Loucy (cell line): Measurements from ENCODE around the gene SETBP1.

Experiments used
- H2AFZ ChIP-seq: fragments of 200-600 bp; sonication (generic); 2 replicates; pipeline ENCODE4 v1.6.0; 2016; ENCODE audit warnings: antibody characterized with exemption, mild to moderate bottlenecking, low read length, moderate library complexity
- H3F3A ChIP-seq: fragments of 200-600 bp; 2 replicates; pipeline ENCODE4 v1.6.0; 2016; ENCODE audit warnings: antibody characterized with exemption, low read depth, mild to moderate bottlenecking
- H3K27me3 ChIP-seq: fragments of 200-600 bp; sonication (generic); 2 replicates; pipeline ENCODE4 v1.6.1; 2014; ENCODE audit warnings: low read length, mild to moderate bottlenecking; ENCODE audit not compliant: insufficient read depth, poor library complexity, severe bottlenecking
- H3K36me3 ChIP-seq: fragments of 200-600 bp; sonication (generic); 2 replicates; pipeline ENCODE4 v1.6.1; 2016; ENCODE audit warnings: low read length; ENCODE audit not compliant: insufficient read depth
- H3K4me1 ChIP-seq: fragments of 200-600 bp; sonication (generic); 2 replicates; pipeline ENCODE4 v1.5.1; 2014; ENCODE audit warnings: low read length, mild to moderate bottlenecking; ENCODE audit not compliant: insufficient read depth, poor library complexity, severe bottlenecking
- H3K4me2 ChIP-seq: fragments of 200-600 bp; sonication (generic); 2 replicates; pipeline ENCODE4 v1.6.0; 2014; ENCODE audit warnings: antibody characterized with exemption, low read length, low read depth, mild to moderate bottlenecking; ENCODE audit not compliant: poor library complexity, severe bottlenecking
- H3K4me3 ChIP-seq: fragments of 200-600 bp; sonication (generic); 2 replicates; pipeline ENCODE4 v1.5.1; 2014; ENCODE audit warnings: low read length, mild to moderate bottlenecking, mixed read lengths; ENCODE audit not compliant: poor library complexity, severe bottlenecking
- H3K79me2 ChIP-seq: fragments of 200-600 bp; sonication (generic); 2 replicates; pipeline ENCODE4 v1.6.1; 2014; ENCODE audit warnings: low read length; ENCODE audit not compliant: insufficient read depth
- H3K9ac ChIP-seq: fragments of 200-600 bp; sonication (generic); 2 replicates; pipeline ENCODE4 v1.6.0; 2014; ENCODE audit warnings: mild to moderate bottlenecking, low read depth, low read length, moderate library complexity; ENCODE audit not compliant: poor library complexity, severe bottlenecking
- H3K9me2 ChIP-seq: fragments of 200-600 bp; sonication (generic); replicated peaks from 2 replicates; pipeline ENCODE4 v1.6.1; 2016; ENCODE audit warnings: low read depth, low read length, mixed read lengths
- H3K9me3 ChIP-seq: fragments of 200-600 bp; sonication (generic); 2 replicates; pipeline ENCODE4 v1.6.1; 2014; ENCODE audit warnings: mild to moderate bottlenecking, antibody characterized with exemption, low read length, low read depth; ENCODE audit not compliant: insufficient read depth
- H4K20me1 ChIP-seq: fragments of 200-600 bp; sonication (generic); 2 replicates; pipeline ENCODE4 v1.6.0; 2014; ENCODE audit warnings: antibody characterized with exemption, low read length, mild to moderate bottlenecking; ENCODE audit not compliant: insufficient read depth, poor library complexity, severe bottlenecking
- CTCF ChIP-seq: fragments of 200-600 bp; sonication (generic); conservative IDR thresholded peaks from 2 replicates; pipeline ENCODE4 v1.5.1; 2014; ENCODE audit warnings: mild to moderate bottlenecking, antibody characterized with exemption, low read length
- EZH2phosphoT487 ChIP-seq: fragments of 200-600 bp; IDR thresholded peaks from 2 replicates; pipeline ENCODE4 v1.6.1; 2018; ENCODE audit warnings: antibody characterized with exemption, mild to moderate bottlenecking, moderate library complexity, borderline replicate concordance

The SETBP1 gene

GRCh38 chr18:45014047-45014501 is 333.4 kb downstream of the SETBP1 start:
- Histone ChIP-seq H3K4me3 (no peak overlapping the region), H3K9ac (peak overlapping the region; percentile 21), H3K4me2 (no peak overlapping the region), H3K9me3 (no peaks in the 10 kb centered on the region), H2AFZ (no peak overlapping the region), H3F3A (no peaks in the 10 kb centered on the region), H3K79me2 (no peaks in the 10 kb centered on the region; the same call in 1 of the 2 replicates), H4K20me1 (no peaks in the 10 kb centered on the region), H3K36me3 (no peaks in the 10 kb centered on the region), H3K9me2 (no peaks in the 10 kb centered on the region), H3K4me1 (peaks cover 56% of the 10 kb centered on the region), H3K27me3 (no peaks in the 10 kb centered on the region)
- TF ChIP-seq CTCF (no peak), EZH2phosphoT487 (no peak)

GRCh38 chr18:45015788-45016128 is 335.1 kb downstream of the SETBP1 start:
- Histone ChIP-seq H3K27me3 (no peaks in the 10 kb centered on the region), H3F3A (no peaks in the 10 kb centered on the region), H3K9me3 (no peaks in the 10 kb centered on the region), H2AFZ (no peak overlapping the region), H3K9ac (no peak overlapping the region), H3K79me2 (no peaks in the 10 kb centered on the region; the same call in 1 of the 2 replicates), H4K20me1 (no peaks in the 10 kb centered on the region), H3K36me3 (no peaks in the 10 kb centered on the region), H3K4me3 (no peak overlapping the region), H3K4me2 (no peak overlapping the region), H3K4me1 (peaks cover 39% of the 10 kb centered on the region), H3K9me2 (no peaks in the 10 kb centered on the region)
- no peak for TF ChIP-seq EZH2phosphoT487
- TF ChIP-seq CTCF, result no peak

- Histone ChIP-seq H3K4me1 (peaks cover 29% of the 10 kb centered on the region), H3K4me3 (no peak overlapping the region), H3K4me2 (no peak overlapping the region), H2AFZ (no peak overlapping the region), H3K36me3 (no peaks in the 10 kb centered on the region), H3F3A (no peaks in the 10 kb centered on the region), H3K9me2 (no peaks in the 10 kb centered on the region), H3K9me3 (no peaks in the 10 kb centered on the region), H4K20me1 (no peaks in the 10 kb centered on the region), H3K9ac (no peak overlapping the region), H3K79me2 (no peaks in the 10 kb centered on the region), H3K27me3 (no peaks in the 10 kb centered on the region)
- TF ChIP-seq CTCF (no peak), EZH2phosphoT487 (no peak)
These were observed 338.8 kb downstream of the SETBP1 start for GRCh38 chr18:45019469-45019868.
